ENCODE measurements around the gene NUDT22.

The NUDT22 gene

GRCh38 chr11:64204080-64204440 is 22.0 kb upstream of the NUDT22 start:
- Mint-ChIP-seq H3K9me3 (no peaks in the 10 kb centered on the region), H3K27me3 (ENCODE audit: low read depth, poor library complexity) (no peaks in the 10 kb centered on the region), H3K36me3 (ENCODE audit: low read depth) (peaks cover 49% of the 10 kb centered on the region), H3K4me1 (peaks cover 49% of the 10 kb centered on the region), H3K27ac (peak overlapping the region; percentile 98), H3K4me3 (no peak overlapping the region)
- DNase-seq: no peak
- no peak for TF ChIP-seq CTCF (IDR thresholded peaks at IDR 0.05)

- peak; percentile 74 for DNase-seq
- Mint-ChIP-seq H3K36me3 (ENCODE audit: low read depth) (peaks cover 48% of the 10 kb centered on the region), H3K9me3 (no peaks in the 10 kb centered on the region), H3K27me3 (ENCODE audit: low read depth, poor library complexity) (no peaks in the 10 kb centered on the region), H3K4me1 (peaks cover 49% of the 10 kb centered on the region), H3K27ac (peak overlapping the region; percentile 98), H3K4me3 (peak overlapping the region; percentile 51)
- peak; percentile 56 for TF ChIP-seq CTCF (IDR thresholded peaks at IDR 0.05)
Observed at GRCh38 chr11:64204464-64204989, 21.5 kb upstream of the NUDT22 start.

- no peaks in the 10 kb centered on the region for H3K9me3 Mint-ChIP-seq
- H3K4me3 Mint-ChIP-seq: no peak within 1 kb of the TSS
- no peak for TF ChIP-seq CTCF (IDR thresholded peaks at IDR 0.05)
- H3K36me3 Mint-ChIP-seq (ENCODE audit: low read depth): peaks cover 31% of the 10 kb centered on the region
- H3K4me1 Mint-ChIP-seq: peaks cover 49% of the 10 kb centered on the region
- no peak for DNase-seq
- H3K27ac Mint-ChIP-seq: peak within 1 kb of the TSS; percentile 51
- H3K27me3 Mint-ChIP-seq (ENCODE audit: low read depth, poor library complexity): no peaks in the 10 kb centered on the region
Observed at GRCh38 chr11:64206457-64207255, 19.4 kb upstream of the NUDT22 start, which contains the start of gene FERMT3. FERMT3 (plus strand) TSS chr11:64206721; CDS start chr11:64207365, 644 bp downstream.

- TF ChIP-seq CTCF (IDR thresholded peaks at IDR 0.05): no peak
Observed at GRCh38 chr11:64207256-64208085, 18.6 kb upstream of the NUDT22 start.

GRCh38 chr11:64208086-64208795 is 17.8 kb upstream of the NUDT22 start:
- Mint-ChIP-seq H3K36me3 (ENCODE audit: low read depth) (peaks cover 26% of the 10 kb centered on the region), H3K4me3 (no peak overlapping the region), H3K27ac (no peak overlapping the region), H3K9me3 (no peaks in the 10 kb centered on the region), H3K27me3 (ENCODE audit: low read depth, poor library complexity) (no peaks in the 10 kb centered on the region), H3K4me1 (peaks cover 42% of the 10 kb centered on the region)
- no peak for TF ChIP-seq CTCF (IDR thresholded peaks at IDR 0.05)
- DNase-seq: no peak

More at GRCh38 chr11:64207256-64208085, 18.6 kb upstream of the NUDT22 start:
- H3K9me3 Mint-ChIP-seq: no peaks in the 10 kb centered on the region
- no peak overlapping the region for H3K4me3 Mint-ChIP-seq
- H3K27me3 Mint-ChIP-seq (ENCODE audit: low read depth, poor library complexity): no peaks in the 10 kb centered on the region
- peaks cover 49% of the 10 kb centered on the region for H3K4me1 Mint-ChIP-seq
- peak overlapping the region; percentile 51 for H3K27ac Mint-ChIP-seq
- DNase-seq: no peak
- peaks cover 30% of the 10 kb centered on the region for H3K36me3 Mint-ChIP-seq (ENCODE audit: low read depth)

All from nephron progenitor cell (in vitro differentiated cells).